Measurements from ENCODE around the gene XIRP1.

XIRP1 gene

GRCh38 chr3:39142067-39142466 lies 50.3 kb downstream of the XIRP1 start:
- DNase-seq (ENCODE audit: low read depth), result no peak

- no peak for DNase-seq (ENCODE audit: low read depth)
Measured at GRCh38 chr3:39141171-39141995, 51.0 kb downstream of the XIRP1 start.

- no peak for DNase-seq (ENCODE audit: low read depth)
Measured at GRCh38 chr3:39140341-39140971, 51.9 kb downstream of the XIRP1 start.

- DNase-seq (ENCODE audit: low read depth), result no peak
Measured at GRCh38 chr3:39139442-39139841, 53.0 kb downstream of the XIRP1 start.

- DNase-seq (ENCODE audit: low read depth), result no peak
Measured at GRCh38 chr3:39138804-39139415, 53.5 kb downstream of the XIRP1 start.

GRCh38 chr3:39137991-39138803 lies 54.2 kb downstream of the XIRP1 start:
- no peak for DNase-seq (ENCODE audit: low read depth)

GRCh38 chr3:39137435-39137936 lies 54.9 kb downstream of the XIRP1 start:
- no peak for DNase-seq (ENCODE audit: low read depth)

GRCh38 chr3:39136533-39137434 lies 55.6 kb downstream of the XIRP1 start:
- no peak for DNase-seq (ENCODE audit: low read depth)

GRCh38 chr3:39135170-39135805 lies 57.1 kb downstream of the XIRP1 start:
- DNase-seq (ENCODE audit: low read depth), result no peak

GRCh38 chr3:39134305-39134704 lies 58.1 kb downstream of the XIRP1 start:
- no peak for DNase-seq (ENCODE audit: low read depth)

- DNase-seq (ENCODE audit: low read depth), result no peak
Measured at GRCh38 chr3:39133822-39134221, 58.6 kb downstream of the XIRP1 start.

All from stimulated activated CD8-positive, alpha-beta memory T cell treated with anti-CD3 and anti-CD28 coated beads, Interleukin-15, amount 100 ng/mL, for 1 hour (primary cell).